Measurements from ENCODE around the gene FBXW5. TPM values are rescaled to one million over a fixed set of nuclear protein-coding genes. Genes with fewer than 3 reads are reported as not detected.
A peak's percentile ranks its signal among the peaks of the same experiment; 100 is the strongest.

FBXW5 gene
- total and polyA plus RNA-seq, 4 donors = 56.6 to 118 (median 99.2) TPM

DNA sequence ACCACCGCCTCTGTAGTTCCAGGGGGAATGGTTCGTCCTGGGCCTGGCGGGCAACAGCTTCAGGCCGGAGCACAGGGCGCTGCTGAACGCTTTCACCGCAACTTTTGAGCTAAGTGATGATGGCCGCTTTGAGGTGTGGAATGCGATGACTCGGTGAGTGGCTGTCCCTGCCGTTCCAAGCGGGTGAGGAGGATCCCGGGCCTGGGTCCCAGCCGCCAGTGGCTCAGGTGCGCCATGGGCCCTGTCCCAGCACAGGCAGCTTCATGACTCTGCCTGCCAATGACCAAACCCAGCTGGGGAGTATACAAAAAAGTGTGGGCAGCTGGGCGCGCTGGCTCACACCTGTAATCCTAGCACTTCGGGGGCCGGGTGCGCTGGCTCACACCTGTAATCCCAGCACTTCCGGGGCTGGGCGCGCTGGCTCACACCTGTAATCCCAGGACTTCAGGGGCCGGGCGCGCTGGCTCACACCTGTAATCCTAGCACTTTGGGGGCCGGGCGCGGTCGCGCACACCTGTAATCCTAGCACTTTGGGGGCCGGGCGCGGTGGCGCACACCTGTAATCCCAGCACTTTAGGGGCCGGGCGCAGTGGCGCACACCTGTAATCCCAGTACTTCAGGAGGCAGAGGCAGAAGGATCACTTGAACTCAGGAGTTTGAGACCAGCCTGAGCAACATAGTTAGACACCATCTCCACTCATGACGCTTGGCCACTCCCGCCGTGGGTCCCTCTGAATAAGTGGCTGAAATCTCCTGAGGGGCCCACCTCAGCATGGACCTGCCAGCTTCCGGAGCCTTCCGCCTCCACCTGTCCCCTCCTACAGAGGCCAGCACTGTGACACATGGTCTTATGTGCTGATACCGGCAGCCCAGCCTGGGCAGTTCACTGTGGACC is 8.6 kb upstream of the FBXW5 start:
- H3K27me3 ChIP-seq (ENCODE audit: control insufficient read depth in 3 of 3, insufficient read depth in 3 of 3, low read length in 2 of 3) = no peaks in the 10 kb centered on the region
- TF ChIP-seq, protein P1, sequence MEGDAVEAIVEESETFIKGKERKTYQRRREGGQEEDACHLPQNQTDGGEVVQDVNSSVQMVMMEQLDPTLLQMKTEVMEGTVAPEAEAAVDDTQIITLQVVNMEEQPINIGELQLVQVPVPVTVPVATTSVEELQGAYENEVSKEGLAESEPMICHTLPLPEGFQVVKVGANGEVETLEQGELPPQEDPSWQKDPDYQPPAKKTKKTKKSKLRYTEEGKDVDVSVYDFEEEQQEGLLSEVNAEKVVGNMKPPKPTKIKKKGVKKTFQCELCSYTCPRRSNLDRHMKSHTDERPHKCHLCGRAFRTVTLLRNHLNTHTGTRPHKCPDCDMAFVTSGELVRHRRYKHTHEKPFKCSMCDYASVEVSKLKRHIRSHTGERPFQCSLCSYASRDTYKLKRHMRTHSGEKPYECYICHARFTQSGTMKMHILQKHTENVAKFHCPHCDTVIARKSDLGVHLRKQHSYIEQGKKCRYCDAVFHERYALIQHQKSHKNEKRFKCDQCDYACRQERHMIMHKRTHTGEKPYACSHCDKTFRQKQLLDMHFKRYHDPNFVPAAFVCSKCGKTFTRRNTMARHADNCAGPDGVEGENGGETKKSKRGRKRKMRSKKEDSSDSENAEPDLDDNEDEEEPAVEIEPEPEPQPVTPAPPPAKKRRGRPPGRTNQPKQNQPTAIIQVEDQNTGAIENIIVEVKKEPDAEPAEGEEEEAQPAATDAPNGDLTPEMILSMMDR (IDR thresholded peaks at IDR 0.05; ENCODE audit: control extremely low read depth, extremely low read depth) = no peak
- DNase-seq (no peak), ATAC-seq (ENCODE audit: insufficient read depth, low FRiP score) (no peak)
- WGBS, 2 donors = 87 to 92% methylated on average over 35 to 44 of the region's 44 CpGs
- no peaks in the 10 kb centered on the region for H3K36me3 ChIP-seq (ENCODE audit: control insufficient read depth in 4 of 4, insufficient read depth in 4 of 4, low read length in 4 of 4)
- H3K4me1 ChIP-seq (ENCODE audit: control insufficient read depth in 5 of 5, insufficient read depth in 5 of 5, low read length in 5 of 5) = peaks cover 0 to 13% (median 4%) of the 10 kb centered on the region in 5 donors
- H3K9me3 ChIP-seq (ENCODE audit: control insufficient read depth in 4 of 4, insufficient read depth in 3 of 4, low read length in 3 of 4) = no peaks in the 10 kb centered on the region
- no peak overlapping the region for H3K4me3 ChIP-seq
- no peak overlapping the region for H3K9ac ChIP-seq (ENCODE audit: insufficient read depth in 1 of 2, low read length in 2 of 2)
- no peak overlapping the region for H3K27ac ChIP-seq (ENCODE audit: low read depth in 1 of 2, low read length in 1 of 2)

DNA sequence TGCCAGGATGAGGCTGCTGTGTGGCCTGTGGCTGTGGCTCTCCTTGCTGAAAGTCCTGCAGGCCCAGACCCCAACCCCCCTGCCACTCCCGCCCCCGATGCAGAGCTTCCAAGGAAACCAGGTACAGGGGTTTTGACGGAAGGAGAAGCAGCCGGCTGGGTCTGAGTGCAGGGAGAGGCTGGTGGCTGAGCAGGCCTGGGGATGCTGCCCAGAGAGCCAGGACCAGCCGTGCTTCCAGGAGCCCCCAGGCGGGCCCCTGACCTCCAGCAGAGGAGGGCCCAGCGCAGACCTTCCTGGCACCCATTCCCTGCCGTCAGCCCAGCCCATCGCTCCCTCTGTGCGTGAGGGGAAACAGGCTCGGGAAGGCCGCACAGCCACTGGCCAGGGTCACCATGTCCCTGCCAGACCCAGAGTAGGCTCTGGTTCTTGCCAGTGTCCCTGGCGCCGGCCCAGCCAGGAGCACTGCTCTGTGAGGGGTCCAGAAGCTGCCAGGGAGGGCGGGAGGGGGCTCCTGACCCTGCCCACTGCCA is 7.8 kb upstream of the FBXW5 start:
- Histone ChIP-seq H3K36me3 (ENCODE audit: control insufficient read depth in 4 of 4, insufficient read depth in 4 of 4, low read length in 4 of 4) (no peaks in the 10 kb centered on the region), H3K9ac (ENCODE audit: insufficient read depth in 1 of 2, low read length in 2 of 2) (no peak overlapping the region), H3K9me3 (ENCODE audit: control insufficient read depth in 4 of 4, insufficient read depth in 3 of 4, low read length in 3 of 4) (no peaks in the 10 kb centered on the region), H3K27me3 (ENCODE audit: control insufficient read depth in 3 of 3, insufficient read depth in 3 of 3, low read length in 2 of 3) (no peaks in the 10 kb centered on the region), H3K4me1 (ENCODE audit: control insufficient read depth in 5 of 5, insufficient read depth in 5 of 5, low read length in 5 of 5) (peaks cover 0 to 13% (median 6%) of the 10 kb centered on the region in 5 donors), H3K4me3 (no peak overlapping the region), H3K27ac (ENCODE audit: low read depth in 1 of 2, low read length in 1 of 2) (peak overlapping the region in 1 of 2 donors; percentile 22)
- 76 to 82% methylated on average over 14 to 15 of the region's 15 CpGs for WGBS, 2 donors
- no peak for ATAC-seq (ENCODE audit: insufficient read depth, low FRiP score)
- TF ChIP-seq, protein P1 (IDR thresholded peaks at IDR 0.05; ENCODE audit: control extremely low read depth, extremely low read depth) = no peak
- DNase-seq = peak; percentile 38 to 57 (median 39)

DNA sequence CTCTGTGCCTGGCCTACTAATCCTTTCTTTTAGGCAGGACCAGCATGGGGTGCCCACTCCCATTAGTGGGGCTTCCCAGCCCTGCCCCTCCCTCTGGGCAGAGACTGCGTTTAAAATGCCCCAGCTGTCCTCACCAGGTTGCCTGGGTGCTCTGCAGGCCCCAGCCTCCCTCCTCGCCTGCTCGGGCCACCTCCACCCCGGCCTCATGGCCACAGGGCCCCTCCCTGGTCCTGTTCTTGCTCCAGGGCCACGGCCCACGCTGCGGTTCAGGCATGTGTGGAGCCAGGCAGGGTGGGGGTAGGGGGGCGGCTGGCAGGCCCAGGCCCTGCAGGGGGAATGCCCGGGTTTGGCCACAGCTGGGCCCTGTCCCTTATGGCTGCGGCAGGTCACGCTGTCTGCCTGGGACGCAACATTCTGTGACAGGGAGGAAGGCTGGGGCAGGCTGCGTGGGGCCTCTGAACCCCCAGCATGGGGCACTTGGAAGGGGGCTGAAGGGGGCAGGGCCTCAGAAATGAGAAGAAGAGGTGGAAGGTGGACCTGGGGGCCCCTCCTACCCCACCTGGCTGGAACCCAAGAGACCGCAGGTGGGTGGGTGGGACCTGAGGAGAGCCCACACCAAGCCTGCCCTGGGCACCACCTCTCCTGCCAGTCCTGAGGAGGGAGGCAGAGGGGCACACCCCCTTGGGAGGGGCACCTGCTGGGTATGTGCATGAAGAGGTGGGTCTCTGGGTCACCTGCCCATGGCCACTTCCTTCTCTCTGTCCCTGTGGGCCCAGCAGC is 7.2 kb upstream of the FBXW5 start, which contains the start of gene LCN12:
Gene LCN12, plus strand, starts transcription at position 733 of the 780 bp plus-strand sequence. CDS start 55 bp downstream, outside the sequence.
- Histone ChIP-seq H3K4me1 (ENCODE audit: control insufficient read depth in 5 of 5, insufficient read depth in 5 of 5, low read length in 5 of 5) (peaks cover 0 to 17% (median 8%) of the 10 kb centered on the region in 5 donors), H3K4me3 (no peak within 1 kb of the TSS), H3K36me3 (ENCODE audit: control insufficient read depth in 4 of 4, insufficient read depth in 4 of 4, low read length in 4 of 4) (no peaks in the 10 kb centered on the region), H3K9me3 (ENCODE audit: control insufficient read depth in 4 of 4, insufficient read depth in 3 of 4, low read length in 3 of 4) (no peaks in the 10 kb centered on the region), H3K9ac (ENCODE audit: insufficient read depth in 1 of 2, low read length in 2 of 2) (no peak within 1 kb of the TSS), H3K27ac (ENCODE audit: low read depth in 1 of 2, low read length in 1 of 2) (peak within 1 kb of the TSS in 1 of 2 donors; percentile 22), H3K27me3 (ENCODE audit: control insufficient read depth in 3 of 3, insufficient read depth in 3 of 3, low read length in 2 of 3) (no peaks in the 10 kb centered on the region)
- WGBS, 2 donors = 86% methylated on average over 14 of the region's 14 CpGs
- ATAC-seq (ENCODE audit: insufficient read depth, low FRiP score) (no peak), DNase-seq (peak; percentile 35 to 63 (median 36))
- TF ChIP-seq, protein P1 (IDR thresholded peaks at IDR 0.05; ENCODE audit: control extremely low read depth, extremely low read depth) = no peak

All from lung (tissue), 12 donors.